RWPE2 (cell line): ENCODE measurements around the gene DLGAP4.
"Not testable (repeated sequence)": the region's sequence is repeated elsewhere in the genome, so short reads cannot be mapped to it uniquely, and the experiment has no call there.

Experiments
- ATAC-seq: fragments of 200-7000 bp; cut with Tn5 transposase; 3 replicates; pipeline ENCODE4 v1.9.1; 2021; ENCODE audit warnings: low read depth
- DNase-seq: peaks from one replicate; pipeline ENCODE4 v3.0.0-alpha.2; 2020; ENCODE audit warnings: low spot score
- H3K27ac ChIP-seq: fragments of 450-650 bp; 2 replicates; pipeline ENCODE4 v1.5.1; 2017; ENCODE audit warnings: mild to moderate bottlenecking; ENCODE audit not compliant: poor library complexity, severe bottlenecking
- H3K27me3 ChIP-seq: fragments of 250-450 bp; sonication (Bioruptor Pico); 2 replicates; pipeline ENCODE4 v1.5.1; 2021; ENCODE audit warnings: mild to moderate bottlenecking, moderate library complexity; ENCODE audit not compliant: insufficient read depth, poor library complexity, severe bottlenecking
- H3K36me3 ChIP-seq: fragments of 250-450 bp; sonication (Bioruptor Pico); 2 replicates; pipeline ENCODE4 v1.5.1; 2020; ENCODE audit warnings: low read depth, mild to moderate bottlenecking, moderate library complexity
- H3K4me1 ChIP-seq: fragments of 250-450 bp; sonication (Bioruptor Pico); 2 replicates; pipeline ENCODE4 v1.5.1; 2021; ENCODE audit warnings: mild to moderate bottlenecking, moderate library complexity; ENCODE audit not compliant: insufficient read depth, poor library complexity, severe bottlenecking
- H3K4me3 ChIP-seq: fragments of 250-450 bp; sonication (Bioruptor Pico); 2 replicates; pipeline ENCODE4 v1.5.1; 2021; ENCODE audit warnings: mild to moderate bottlenecking, moderate library complexity; ENCODE audit not compliant: severe bottlenecking
- H3K9me3 ChIP-seq: fragments of 250-450 bp; sonication (Bioruptor Pico); 2 replicates; pipeline ENCODE4 v1.5.1; 2021; ENCODE audit warnings: mild to moderate bottlenecking, moderate library complexity; ENCODE audit not compliant: severe bottlenecking
- CTCF ChIP-seq: fragments of 450-650 bp; IDR thresholded peaks from one replicate; pipeline ENCODE4 v1.5.1; 2017; ENCODE audit warnings: mild to moderate bottlenecking, moderate library complexity; ENCODE audit not compliant: poor library complexity, severe bottlenecking

DLGAP4 gene

DNA sequence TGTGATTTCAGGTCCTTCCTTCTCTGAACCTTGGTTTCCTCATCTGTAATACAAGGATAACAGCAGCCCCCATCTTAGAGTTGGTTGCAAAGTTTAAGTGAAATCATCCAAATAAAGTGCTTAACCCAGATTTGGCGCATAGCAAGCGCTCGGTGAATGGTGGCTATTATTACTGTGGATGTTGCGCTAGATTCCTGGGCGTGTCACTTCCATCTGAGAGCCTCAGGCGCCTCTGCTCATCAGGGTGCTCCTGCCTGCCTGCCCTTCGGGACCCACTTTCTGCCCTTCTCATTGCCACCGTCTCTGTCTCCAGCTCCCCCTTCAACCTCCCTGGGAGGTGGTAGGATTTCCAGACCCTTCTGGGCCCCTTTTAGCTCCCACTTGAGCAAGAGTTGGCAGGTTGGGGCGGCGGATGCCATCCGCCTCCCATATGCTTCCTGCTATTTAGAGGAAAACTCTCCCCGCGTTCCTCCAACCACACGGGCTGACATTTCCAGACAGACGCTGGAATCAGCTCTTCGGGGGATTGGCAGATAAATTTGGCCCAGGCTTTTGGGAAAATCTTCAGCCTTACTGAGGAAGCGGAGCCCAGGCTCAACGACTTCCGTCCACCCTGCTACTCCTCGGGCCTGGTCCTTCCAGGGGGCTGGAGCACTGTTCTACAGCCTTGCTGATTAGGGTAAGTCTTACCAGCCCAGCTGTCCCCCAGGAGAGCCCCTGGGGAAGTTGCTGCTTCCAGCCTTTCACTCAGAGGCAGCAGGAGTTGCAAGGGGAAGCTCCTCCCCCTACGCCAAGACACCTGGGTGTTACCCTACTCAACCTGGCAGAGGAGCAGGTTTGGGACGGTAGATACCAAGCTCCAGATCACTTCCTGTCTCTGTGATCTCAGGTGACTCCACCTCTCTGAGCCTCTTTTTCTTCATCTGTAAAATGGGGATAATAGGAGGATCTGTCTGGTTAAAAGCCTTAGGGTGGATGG lies 71.5 kb downstream of the DLGAP4 start:
- TF ChIP-seq CTCF: no peak
- Histone ChIP-seq H3K27me3 (no peaks in the 10 kb centered on the region), H3K4me3 (no peak overlapping the region), H3K36me3 (no peaks in the 10 kb centered on the region), H3K4me1 (no peaks in the 10 kb centered on the region), H3K27ac (no peak overlapping the region), H3K9me3 (no peaks in the 10 kb centered on the region)
- DNase-seq (no peak), ATAC-seq (no peak; the same call in 2 of the 3 replicates)

DNA sequence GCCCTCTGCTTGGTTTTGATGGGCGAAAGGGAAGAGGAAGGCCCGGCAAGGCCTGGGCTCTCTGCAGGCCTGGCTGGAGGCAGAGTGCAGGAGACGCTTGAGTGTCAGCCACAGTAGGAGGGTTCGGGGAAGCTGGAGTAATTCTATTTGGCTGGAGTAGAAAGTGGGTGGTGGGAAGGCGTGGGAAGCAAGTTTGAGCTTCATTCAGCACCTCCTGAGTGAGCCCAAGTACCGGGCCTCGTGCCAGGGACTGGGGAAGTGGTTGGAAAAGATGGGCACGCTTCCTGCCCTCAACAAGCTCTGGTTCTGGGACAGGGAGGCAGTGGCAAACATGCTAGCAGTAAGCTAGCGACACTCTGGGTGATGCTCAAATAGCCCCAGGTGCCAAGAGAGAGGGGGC lies 72.5 kb downstream of the DLGAP4 start:
- no peak for TF ChIP-seq CTCF
- DNase-seq: no peak
- no peak for ATAC-seq
- Histone ChIP-seq H3K9me3 (no peaks in the 10 kb centered on the region), H3K27me3 (no peaks in the 10 kb centered on the region), H3K27ac (no peak overlapping the region), H3K4me1 (no peaks in the 10 kb centered on the region), H3K4me3 (no peak overlapping the region), H3K36me3 (no peaks in the 10 kb centered on the region)

- ATAC-seq, H3K27me3 ChIP-seq: not testable (repeated sequence)
Measured at GRCh38 chr20:36379914-36380313, 73.8 kb downstream of the DLGAP4 start.

GRCh38 chr20:36384022-36384619 lies 78.0 kb downstream of the DLGAP4 start:
- Histone ChIP-seq H3K4me1 (no peaks in the 10 kb centered on the region), H3K36me3 (no peaks in the 10 kb centered on the region), H3K9me3 (no peaks in the 10 kb centered on the region), H3K4me3 (no peak overlapping the region), H3K27ac (no peak overlapping the region), H3K27me3 (no peaks in the 10 kb centered on the region)
- no peak for TF ChIP-seq CTCF
- ATAC-seq (peak; percentile 66), DNase-seq (no peak)

More at GRCh38 chr20:36379914-36380313, 73.8 kb downstream of the DLGAP4 start:
- H3K36me3 ChIP-seq, DNase-seq, H3K4me1 ChIP-seq, H3K27ac ChIP-seq, H3K4me3 ChIP-seq, H3K9me3 ChIP-seq: not testable (repeated sequence)

- H3K4me3 ChIP-seq: no peak overlapping the region
- no peaks in the 10 kb centered on the region for H3K4me1 ChIP-seq
- ATAC-seq: no peak
- no peaks in the 10 kb centered on the region for H3K36me3 ChIP-seq
- no peaks in the 10 kb centered on the region for H3K9me3 ChIP-seq
- peak; percentile 71 for DNase-seq
- no peak overlapping the region for H3K27ac ChIP-seq
- H3K27me3 ChIP-seq: no peaks in the 10 kb centered on the region
- TF ChIP-seq CTCF: no peak
Measured at GRCh38 chr20:36385503-36385902, 79.4 kb downstream of the DLGAP4 start.
